Activated CD8-positive, alpha-beta memory T cell treated with anti-CD3 and anti-CD28 coated beads, Interleukin-2, amount 50 U/mL, for 1 hour (primary cell): ENCODE results near the gene ZCWPW2.

ENCODE experiments used
- DNase-seq: peaks from one replicate; pipeline ENCODE4 v3.0.0-alpha.2; 2020; ENCODE audit errors: extremely low read depth

ZCWPW2 gene

GRCh38 chr3:28376424-28376823, 27.9 kb downstream of the ZCWPW2 start:
- DNase-seq = no peak

GRCh38 chr3:28386049-28386448, 37.5 kb downstream of the ZCWPW2 start:
- DNase-seq = no peak

GRCh38 chr3:28388978-28389377, 40.5 kb downstream of the ZCWPW2 start:
- DNase-seq = no peak

GRCh38 chr3:28399206-28399605, 50.7 kb downstream of the ZCWPW2 start:
- DNase-seq = no peak

- DNase-seq = no peak
These were observed 57.7 kb downstream of the ZCWPW2 start for GRCh38 chr3:28406241-28406640.

- DNase-seq = no peak
These were observed 100.9 kb downstream of the ZCWPW2 start for GRCh38 chr3:28449398-28449797.

GRCh38 chr3:28462866-28463265, 114.3 kb downstream of the ZCWPW2 start:
- no peak for DNase-seq

- no peak for DNase-seq
These were observed 118.9 kb downstream of the ZCWPW2 start for GRCh38 chr3:28467414-28467813.

GRCh38 chr3:28476194-28476593, 127.7 kb downstream of the ZCWPW2 start:
- no peak for DNase-seq

- DNase-seq = no peak
These were observed 128.2 kb downstream of the ZCWPW2 start for GRCh38 chr3:28476764-28477163.

GRCh38 chr3:28485164-28485563, 136.6 kb downstream of the ZCWPW2 start:
- DNase-seq = no peak

- no peak for DNase-seq
These were observed 146.8 kb downstream of the ZCWPW2 start for GRCh38 chr3:28495301-28495700.

GRCh38 chr3:28502397-28502937, 153.9 kb downstream of the ZCWPW2 start:
- no peak for DNase-seq

GRCh38 chr3:28504976-28505375, 156.5 kb downstream of the ZCWPW2 start:
- no peak for DNase-seq

GRCh38 chr3:28521663-28522062, 173.1 kb downstream of the ZCWPW2 start:
- no peak for DNase-seq

GRCh38 chr3:28542351-28542750, 193.8 kb downstream of the ZCWPW2 start:
- DNase-seq = no peak

GRCh38 chr3:28544236-28544635, 195.7 kb downstream of the ZCWPW2 start:
- no peak for DNase-seq

- DNase-seq = no peak
These were observed 196.3 kb downstream of the ZCWPW2 start for GRCh38 chr3:28544831-28545230.

- no peak for DNase-seq
These were observed 199.2 kb downstream of the ZCWPW2 start for GRCh38 chr3:28547677-28548076.

GRCh38 chr3:28553175-28553574, 204.7 kb downstream of the ZCWPW2 start:
- no peak for DNase-seq

GRCh38 chr3:28556195-28556594, 207.7 kb downstream of the ZCWPW2 start:
- no peak for DNase-seq

GRCh38 chr3:28564211-28564610, 215.7 kb downstream of the ZCWPW2 start:
- DNase-seq = no peak

GRCh38 chr3:28569357-28569756, 220.8 kb downstream of the ZCWPW2 start:
- no peak for DNase-seq

- no peak for DNase-seq
These were observed 225.5 kb downstream of the ZCWPW2 start for GRCh38 chr3:28574036-28574435.
